Activated CD8-positive, alpha-beta memory T cell treated with anti-CD3 and anti-CD28 coated beads, Interleukin-2, amount 50 U/mL, for 24 hours (primary cell): ENCODE measurements around the gene RBM4.
A peak's percentile ranks its signal among the peaks of the same experiment; 100 is the strongest.

ENCODE experiments used
- DNase-seq: peaks from one replicate; pipeline ENCODE4 v3.0.0-alpha.2; 2020; ENCODE audit errors: extremely low read depth

The RBM4 gene

DNA sequence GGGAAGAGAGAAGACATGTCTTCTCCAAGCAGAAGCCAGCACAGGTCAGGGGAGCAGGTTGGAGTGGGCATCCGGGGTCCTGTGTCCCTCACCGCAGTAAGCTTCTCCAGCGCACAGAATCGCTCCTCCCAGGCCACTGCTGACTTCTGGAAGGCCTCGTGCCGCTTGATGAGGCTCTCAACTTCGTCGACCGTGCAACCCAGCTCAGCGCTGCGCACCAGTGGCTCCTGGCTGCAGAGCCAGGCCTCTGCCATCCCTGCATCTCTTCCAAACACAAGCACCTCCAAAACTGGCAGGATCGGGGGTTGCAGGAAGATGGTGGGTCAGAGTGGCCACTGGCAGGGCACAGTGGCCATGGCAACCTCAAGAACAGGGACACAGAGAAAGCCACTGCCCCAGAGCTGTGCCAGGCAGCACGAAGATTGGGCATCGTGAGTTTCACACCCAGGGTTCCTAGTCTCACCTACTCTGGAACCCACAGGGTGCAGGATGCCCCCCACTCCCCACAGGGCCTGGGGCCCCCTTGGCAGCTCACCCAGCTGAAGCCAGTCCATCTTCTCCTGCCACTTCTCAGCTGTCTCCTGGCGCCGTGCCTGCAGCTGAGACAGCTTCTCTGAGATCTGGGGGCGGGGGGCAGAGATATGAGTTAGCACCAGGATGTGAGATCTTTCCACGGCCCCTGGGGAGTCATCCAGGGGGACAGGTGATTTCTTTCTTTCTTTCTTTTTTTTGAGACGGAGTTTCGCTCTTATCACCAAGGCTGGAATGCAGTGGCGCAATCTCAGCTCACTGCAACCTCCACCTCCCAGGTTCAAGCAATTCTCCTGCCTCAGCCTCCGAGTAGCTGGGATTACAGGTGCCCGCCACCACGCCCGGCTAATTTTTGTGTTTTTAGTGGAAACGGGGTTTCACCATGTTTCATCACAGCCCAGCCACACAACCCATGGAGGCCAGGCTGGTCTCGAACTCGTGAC, 50.3 kb downstream of the RBM4 start:
- DNase-seq = no peak

GRCh38 chr11:66689661-66690590, 51.4 kb downstream of the RBM4 start:
- DNase-seq = no peak

DNA sequence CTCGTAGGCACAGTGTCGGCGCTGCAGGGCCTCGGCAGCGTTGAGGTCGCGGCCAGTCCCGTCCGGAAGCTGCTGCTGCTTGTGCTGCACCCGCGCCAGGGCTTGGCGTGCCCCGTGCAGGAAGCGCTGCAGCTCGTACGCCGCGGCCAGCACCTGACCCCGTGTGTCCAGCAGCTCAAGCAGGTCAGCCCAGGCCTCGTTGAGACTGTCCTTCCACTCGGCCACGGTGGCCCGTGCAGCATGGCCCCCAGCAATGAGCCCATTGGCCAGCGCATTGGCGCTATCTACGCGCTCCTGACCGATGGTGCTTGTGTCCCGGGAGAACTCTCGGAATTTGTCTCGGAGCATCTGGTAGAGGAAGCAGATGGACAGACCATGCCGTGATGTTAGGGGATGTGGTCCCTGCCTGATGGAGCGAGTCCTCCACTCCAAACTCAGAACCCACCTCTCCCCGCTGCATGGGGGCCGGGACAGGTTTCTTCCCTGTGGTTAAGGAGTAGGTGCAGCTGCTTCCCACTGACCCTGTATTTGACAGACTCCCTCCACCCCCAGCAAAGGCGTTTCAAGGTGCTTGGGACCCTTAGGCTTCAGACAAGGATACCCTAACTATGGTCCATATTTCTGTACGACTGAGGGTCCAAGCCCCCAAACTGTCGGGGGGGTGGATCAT, 52.9 kb downstream of the RBM4 start:
- no peak for DNase-seq

- no peak for DNase-seq
Measured at GRCh38 chr11:66692446-66692845, 53.9 kb downstream of the RBM4 start.

GRCh38 chr11:66692871-66693331, 54.4 kb downstream of the RBM4 start:
- DNase-seq = no peak

- DNase-seq = no peak
Measured at GRCh38 chr11:66693356-66694055, 55.0 kb downstream of the RBM4 start.

GRCh38 chr11:66694056-66694410, 55.5 kb downstream of the RBM4 start:
- DNase-seq = no peak

- DNase-seq = peak; percentile 60
Measured at GRCh38 chr11:66694732-66695207, 56.3 kb downstream of the RBM4 start.
